Hepatocyte (in vitro differentiated cells): ENCODE data around the gene CASP2.
"Not testable (repeated sequence)": the region's sequence is repeated elsewhere in the genome, so short reads cannot be mapped to it uniquely, and the experiment has no call there.

Source experiments
- EZH2 ChIP-seq: fragments of 200-600 bp; sonication (generic); IDR thresholded peaks from 2 replicates; pipeline ENCODE4 v1.6.1; 2016; ENCODE audit warnings: antibody characterized with exemption, mild to moderate bottlenecking, borderline replicate concordance
- TF ChIP-seq, protein P1 (sequence below): fragments of 200-600 bp; sonication (generic); IDR thresholded peaks from 2 replicates; pipeline ENCODE4 v1.5.1; 2016; ENCODE audit warnings: antibody characterized with exemption, mild to moderate bottlenecking; ENCODE audit not compliant: poor library complexity

DNA sequence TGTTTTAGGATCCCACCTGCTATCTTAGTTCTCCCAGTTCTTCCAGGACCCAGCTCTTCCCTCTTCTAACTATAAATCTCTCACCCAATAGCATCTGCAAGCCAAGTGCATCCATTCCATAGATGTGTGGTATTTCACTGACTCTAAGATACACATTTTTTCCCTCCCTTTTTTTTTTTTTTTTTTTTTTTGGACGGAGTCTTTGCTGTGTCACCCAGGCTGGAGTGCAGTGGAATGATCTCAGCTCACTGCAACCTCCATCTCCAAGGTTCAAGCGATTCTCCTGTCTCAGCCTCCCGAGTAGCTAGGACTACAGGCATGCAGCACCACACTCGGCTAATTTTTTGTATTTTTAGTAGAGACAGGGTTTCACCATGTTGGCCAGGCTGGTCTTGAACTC is 1.7 kb downstream of the CASP2 start:
- TF ChIP-seq, protein P1, sequence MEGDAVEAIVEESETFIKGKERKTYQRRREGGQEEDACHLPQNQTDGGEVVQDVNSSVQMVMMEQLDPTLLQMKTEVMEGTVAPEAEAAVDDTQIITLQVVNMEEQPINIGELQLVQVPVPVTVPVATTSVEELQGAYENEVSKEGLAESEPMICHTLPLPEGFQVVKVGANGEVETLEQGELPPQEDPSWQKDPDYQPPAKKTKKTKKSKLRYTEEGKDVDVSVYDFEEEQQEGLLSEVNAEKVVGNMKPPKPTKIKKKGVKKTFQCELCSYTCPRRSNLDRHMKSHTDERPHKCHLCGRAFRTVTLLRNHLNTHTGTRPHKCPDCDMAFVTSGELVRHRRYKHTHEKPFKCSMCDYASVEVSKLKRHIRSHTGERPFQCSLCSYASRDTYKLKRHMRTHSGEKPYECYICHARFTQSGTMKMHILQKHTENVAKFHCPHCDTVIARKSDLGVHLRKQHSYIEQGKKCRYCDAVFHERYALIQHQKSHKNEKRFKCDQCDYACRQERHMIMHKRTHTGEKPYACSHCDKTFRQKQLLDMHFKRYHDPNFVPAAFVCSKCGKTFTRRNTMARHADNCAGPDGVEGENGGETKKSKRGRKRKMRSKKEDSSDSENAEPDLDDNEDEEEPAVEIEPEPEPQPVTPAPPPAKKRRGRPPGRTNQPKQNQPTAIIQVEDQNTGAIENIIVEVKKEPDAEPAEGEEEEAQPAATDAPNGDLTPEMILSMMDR = not testable (repeated sequence)
- TF ChIP-seq EZH2 = not testable (repeated sequence)
